GM23338 (cell line): Measurements from ENCODE around the gene RAB3GAP2. TPM values are rescaled to one million over a fixed set of nuclear protein-coding genes. Genes with fewer than 3 reads are reported as not detected.

Experiments
- ATAC-seq: fragments of 200-7000 bp; cut with Tn5 transposase; 3 replicates; pipeline ENCODE4 v1.9.1; 2020
- DNase-seq: peaks from one replicate; pipeline ENCODE4 v3.0.0-alpha.2; 2015; ENCODE audit warnings: low spot score
- H2AFZ ChIP-seq: fragments of 200-600 bp; sonication (generic); 2 replicates; pipeline ENCODE4 v1.8.0; 2016; ENCODE audit warnings: antibody characterized with exemption, mild to moderate bottlenecking, moderate library complexity
- H3F3A ChIP-seq: fragments of 200-600 bp; sonication (generic); replicated peaks from 2 replicates; pipeline ENCODE4 v1.8.0; 2017; ENCODE audit warnings: antibody characterized with exemption, mixed run types, low read depth
- H3K27ac ChIP-seq: fragments of 200-600 bp; sonication (generic); 2 replicates; pipeline ENCODE4 v1.6.1; 2016; ENCODE audit warnings: low read depth
- H3K27me3 ChIP-seq: fragments of 200-600 bp; sonication (generic); 2 replicates; pipeline ENCODE4 v1.8.0; 2016; ENCODE audit warnings: mild to moderate bottlenecking, mixed run types, moderate library complexity; ENCODE audit not compliant: insufficient read depth
- H3K36me3 ChIP-seq: fragments of 200-600 bp; sonication (generic); 2 replicates; pipeline ENCODE4 v1.8.0; 2016; ENCODE audit warnings: mild to moderate bottlenecking; ENCODE audit not compliant: insufficient read depth
- H3K4me1 ChIP-seq: fragments of 200-600 bp; sonication (generic); 2 replicates; pipeline ENCODE4 v1.8.0; 2016; ENCODE audit warnings: mild to moderate bottlenecking, moderate library complexity; ENCODE audit not compliant: insufficient read depth
- H3K4me2 ChIP-seq: fragments of 200-600 bp; sonication (generic); 2 replicates; pipeline ENCODE4 v1.7.1; 2017; ENCODE audit warnings: mixed run types
- H3K4me3 ChIP-seq: fragments of 200-600 bp; sonication (generic); 2 replicates; pipeline ENCODE4 v1.6.1; 2016; ENCODE audit warnings: mixed run types
- H3K79me2 ChIP-seq: fragments of 200-600 bp; sonication (generic); replicated peaks from 2 replicates; pipeline ENCODE4 v1.8.0; 2017; ENCODE audit warnings: mild to moderate bottlenecking; ENCODE audit not compliant: insufficient read depth
- H3K9me2 ChIP-seq: fragments of 200-600 bp; sonication (generic); 2 replicates; pipeline ENCODE4 v1.8.0; 2017; ENCODE audit not compliant: insufficient read depth
- H4K20me1 ChIP-seq: fragments of 200-600 bp; sonication (generic); replicated peaks from 2 replicates; pipeline ENCODE4 v1.8.0; 2017; ENCODE audit warnings: mild to moderate bottlenecking; ENCODE audit not compliant: insufficient read depth
- H3K27ac Mint-ChIP-seq: 2 replicates; pipeline ENCODE4 v1.8.0; 2020; ENCODE audit warnings: inconsistent platforms, mild to moderate bottlenecking, moderate library complexity, mixed read lengths
- H3K27me3 Mint-ChIP-seq: 3 replicates; pipeline ENCODE4 v1.8.0; 2022; ENCODE audit warnings: low read depth, mild to moderate bottlenecking, moderate library complexity, mixed read lengths, inconsistent platforms; ENCODE audit not compliant: insufficient read depth, poor library complexity
- H3K36me3 Mint-ChIP-seq: 3 replicates; pipeline ENCODE4 v1.8.0; 2021; ENCODE audit warnings: low read depth, mild to moderate bottlenecking, inconsistent platforms, moderate library complexity, mixed read lengths
- H3K4me1 Mint-ChIP-seq: 3 replicates; pipeline ENCODE4 v1.8.0; 2020; ENCODE audit warnings: mild to moderate bottlenecking, inconsistent platforms, mixed read lengths
- H3K4me3 Mint-ChIP-seq: 3 replicates; pipeline ENCODE4 v1.8.0; 2021; ENCODE audit warnings: moderate library complexity, mild to moderate bottlenecking, inconsistent platforms, mixed read lengths
- H3K9me3 Mint-ChIP-seq: 3 replicates; pipeline ENCODE4 v1.8.0; 2020; ENCODE audit warnings: moderate library complexity, mild to moderate bottlenecking, inconsistent platforms, mixed read lengths
- CREB1 ChIP-seq: fragments of 250-450 bp; sonication (Bioruptor Pico); IDR thresholded peaks from 2 replicates; pipeline ENCODE4 v1.5.0; 2020; ENCODE audit warnings: low read depth, mild to moderate bottlenecking, moderate library complexity
- CTCF ChIP-seq, 2 experiments: fragments of 200-600 bp in 1 of 2; sonication (generic) in 1 of 2; conservative IDR thresholded peaks; 2 replicates each; pipeline versions ENCODE4 v1.5.1 to v1.6.1; 2016 to 2017; ENCODE audit warnings: antibody characterized with exemption in 2 of 2, low read depth in 2 of 2, mild to moderate bottlenecking in 2 of 2, moderate library complexity in 1 of 2
- ETS1 ChIP-seq: IDR thresholded peaks from 2 replicates; pipeline ENCODE4 v1.6.1; 2016; ENCODE audit warnings: antibody characterized with exemption
- EZH2 ChIP-seq: fragments of 200-600 bp; sonication (generic); IDR thresholded peaks from one replicate; pipeline ENCODE4 v1.8.0; 2017; ENCODE audit warnings: antibody characterized with exemption, mild to moderate bottlenecking, low read depth; ENCODE audit not compliant: unreplicated experiment
- EZH2phosphoT487 ChIP-seq: fragments of 200-600 bp; sonication (generic); IDR thresholded peaks from one replicate; pipeline ENCODE4 v1.8.1; 2018; ENCODE audit warnings: antibody characterized with exemption; ENCODE audit not compliant: unreplicated experiment
- JUNB ChIP-seq: IDR thresholded peaks from one replicate; pipeline ENCODE4 v1.6.1; 2016; ENCODE audit warnings: antibody characterized with exemption; ENCODE audit not compliant: unreplicated experiment
- NANOG ChIP-seq: IDR thresholded peaks from 2 replicates; pipeline ENCODE4 v1.6.1; 2016; ENCODE audit warnings: antibody characterized with exemption, borderline replicate concordance
- POLR2AphosphoS5 ChIP-seq: IDR thresholded peaks from 2 replicates; pipeline ENCODE4 v1.6.1; 2016; ENCODE audit warnings: antibody characterized with exemption, low read depth
- REST ChIP-seq: IDR thresholded peaks from one replicate; pipeline ENCODE4 v1.6.1; 2018; ENCODE audit warnings: antibody characterized with exemption; ENCODE audit not compliant: unreplicated experiment
- STAT1 ChIP-seq: IDR thresholded peaks from one replicate; pipeline ENCODE4 v1.6.1; 2016; ENCODE audit warnings: antibody characterized with exemption; ENCODE audit not compliant: unreplicated experiment
- ZNF114 ChIP-seq: fragments of 250-450 bp; sonication (Bioruptor Pico); IDR thresholded peaks from 2 replicates; pipeline ENCODE4 v1.5.0; 2020; ENCODE audit warnings: mild to moderate bottlenecking, moderate library complexity
- ZNF331 ChIP-seq: fragments of 250-450 bp; sonication (Bioruptor Pico); IDR thresholded peaks from 2 replicates; pipeline ENCODE4 v1.5.0; 2020; ENCODE audit warnings: low read depth, mild to moderate bottlenecking, moderate library complexity
- ZNF462 ChIP-seq: fragments of 250-450 bp; sonication (Bioruptor Pico); IDR thresholded peaks from 2 replicates; pipeline ENCODE4 v1.5.0; 2020; ENCODE audit warnings: mild to moderate bottlenecking, moderate library complexity
- polyA plus RNA-seq: library from polyadenylated mRNA; unstranded; fragments of >200 nt; fragmentation: Nextera tagmentation; extraction: Ambion mirVana; gene quantifications from 2 replicates; pipeline ENCODE4 v1.2.1, GENCODE V29; 2016
- total RNA-seq: library from RNA; depleted of rRNA; stranded (reverse); fragments of >200 nt; shearing (Covaris generic); gene quantifications from 2 replicates; pipeline ENCODE4 v1.2.3, GENCODE V29; 2014

RAB3GAP2 gene
- total and polyA plus RNA-seq, 2 experiments from 2014 or later = 19.4 to 44.6 TPM

GRCh38 chr1:220156620-220157146 lies 115.6 kb downstream of the RAB3GAP2 start:
- Mint-ChIP-seq H3K36me3 (peaks cover 58% of the 10 kb centered on the region), H3K4me1 (no peaks in the 10 kb centered on the region), H3K9me3 (no peaks in the 10 kb centered on the region), H3K4me3 (no peak overlapping the region), H3K27me3 (no peaks in the 10 kb centered on the region), H3K27ac (no peak overlapping the region)
- Histone ChIP-seq H3K36me3 (peaks cover 37% of the 10 kb centered on the region; the same call in 1 of the 2 replicates), H4K20me1 (no peaks in the 10 kb centered on the region), H3K79me2 (no peaks in the 10 kb centered on the region), H3K4me3 (no peak overlapping the region), H3K4me2 (no peak overlapping the region), H3K27ac (no peak overlapping the region), H3K9me2 (no peaks in the 10 kb centered on the region), H3K4me1 (no peaks in the 10 kb centered on the region), H3K27me3 (no peaks in the 10 kb centered on the region), H2AFZ (no peak overlapping the region), H3F3A (no peaks in the 10 kb centered on the region)
- TF ChIP-seq NANOG (no peak), ZNF462 (no peak), EZH2phosphoT487 (no peak), CTCF (conservative IDR thresholded peaks at IDR 0.05; ENCODE audit: low read depth in 2 of 2) (no peak), EZH2 (no peak), ZNF331 (CRISPR knock-in tag) (no peak), ZNF114 (no peak), CREB1 (CRISPR knock-in tag) (no peak), REST (no peak), STAT1 (no peak), JUNB (no peak), ETS1 (no peak), POLR2AphosphoS5 (no peak)
- DNase-seq (no peak), ATAC-seq (no peak)
